ACHN (cell line): Measurements from ENCODE around the gene IPO13.

Source experiments
- DNase-seq: peaks from one replicate; pipeline ENCODE4 v3.0.0-alpha.2; 2015
- in situ Hi-C: cut with HindIII; loops from 2 replicates; pipeline ENCODE4 v1.10.0; 2017; ENCODE audit warnings: low sequenced_read_pairs, low pct_ligation_motif_present, low pct_unique_long_range_greater_than_20kb

IPO13 gene

DNA sequence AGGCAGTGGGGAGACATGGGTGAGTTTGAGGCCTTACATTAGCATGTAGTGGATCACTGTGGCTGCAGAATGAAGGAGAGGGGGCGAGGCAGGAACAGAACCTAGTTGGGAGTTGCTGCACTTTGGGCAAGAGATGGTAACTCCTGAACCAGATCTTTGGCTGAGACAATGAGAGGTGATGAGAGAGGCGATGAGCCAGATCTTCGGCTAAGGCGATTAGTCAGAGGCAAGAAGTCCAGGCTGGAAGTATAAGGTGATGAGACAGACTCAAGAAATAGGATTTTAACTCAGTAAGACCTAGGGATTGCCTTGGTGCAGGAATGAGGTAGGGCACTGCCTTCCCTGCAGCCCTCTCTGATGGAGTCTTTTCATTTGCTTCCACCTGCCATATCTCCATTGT is 22.2 kb upstream of the IPO13 start:
- no peak for DNase-seq
- in situ Hi-C loops = no loop called here

DNA sequence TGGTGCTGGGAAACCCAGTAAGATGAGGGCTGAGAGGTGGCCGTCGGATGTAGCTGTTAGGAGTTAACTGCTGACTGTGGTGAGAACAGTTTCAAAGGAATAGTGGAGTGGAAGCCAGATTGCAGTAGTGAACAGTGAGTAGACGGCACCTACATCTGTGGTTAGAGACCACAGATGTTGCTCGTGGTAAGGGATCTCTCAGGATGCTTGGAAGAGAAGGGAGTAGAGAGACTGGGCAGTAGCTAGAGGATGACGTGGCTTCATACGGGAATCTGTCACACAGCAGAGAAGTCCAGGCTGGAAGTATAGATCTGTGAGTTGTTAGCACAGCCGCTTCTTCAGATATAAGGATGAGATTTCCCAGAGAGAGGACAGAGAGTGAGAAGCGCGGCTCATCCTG is 20.9 kb upstream of the IPO13 start:
- DNase-seq = no peak
- in situ Hi-C loops = loop anchor here (25.0 kb wide), 1 partner anchor 164 kb away; no protein-coding TSS in a partner anchor

DNA sequence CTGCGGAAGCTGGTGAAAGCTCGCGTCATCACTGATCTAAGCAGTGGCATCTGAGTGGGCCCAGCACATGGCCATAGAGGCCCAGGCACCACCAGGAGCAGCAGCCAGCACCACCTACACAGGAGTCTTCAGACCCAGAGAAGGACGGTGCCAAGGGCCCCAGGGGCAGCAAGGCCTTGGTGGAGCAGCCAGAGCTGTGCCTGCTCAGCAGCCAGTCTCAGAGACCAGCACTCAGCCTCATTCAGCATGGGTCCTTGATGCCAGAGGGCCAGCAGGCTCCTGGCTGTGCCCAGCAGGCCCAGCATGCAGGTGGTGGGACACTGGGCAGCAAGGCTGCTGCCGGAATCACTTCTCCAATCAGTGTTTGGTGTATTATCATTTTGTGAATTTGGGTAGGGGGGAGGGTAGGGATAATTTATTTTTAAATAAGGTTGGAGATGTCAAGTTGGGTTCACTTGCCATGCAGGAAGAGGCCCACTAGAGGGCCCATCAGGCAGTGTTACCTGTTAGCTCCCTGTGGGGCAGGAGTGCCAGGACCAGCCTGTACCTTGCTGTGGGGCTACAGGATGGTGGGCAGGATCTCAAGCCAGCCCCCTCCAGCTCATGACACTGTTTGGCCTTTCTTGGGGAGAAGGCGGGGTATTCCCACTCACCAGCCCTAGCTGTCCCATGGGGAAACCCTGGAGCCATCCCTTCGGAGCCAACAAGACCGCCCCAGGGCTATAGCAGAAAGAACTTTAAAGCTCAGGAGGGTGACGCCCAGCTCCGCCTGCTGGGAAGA is 16.4 kb upstream of the IPO13 start:
- in situ Hi-C loops = loop anchor here (25.0 kb wide), 1 partner anchor 168 kb away; no protein-coding TSS in a partner anchor
- peak; percentile 19 for DNase-seq

- in situ Hi-C loops = loop anchor here (25.0 kb wide), 1 partner anchor 169 kb away; no protein-coding TSS in a partner anchor
- no peak for DNase-seq
Observed at GRCh38 chr1:43930949-43931275, 15.8 kb upstream of the IPO13 start.

GRCh38 chr1:43931711-43932660 is 14.8 kb upstream of the IPO13 start:
- in situ Hi-C loops = loop anchor here (25.0 kb wide), 1 partner anchor 170 kb away; no protein-coding TSS in a partner anchor
- DNase-seq = no peak

DNA sequence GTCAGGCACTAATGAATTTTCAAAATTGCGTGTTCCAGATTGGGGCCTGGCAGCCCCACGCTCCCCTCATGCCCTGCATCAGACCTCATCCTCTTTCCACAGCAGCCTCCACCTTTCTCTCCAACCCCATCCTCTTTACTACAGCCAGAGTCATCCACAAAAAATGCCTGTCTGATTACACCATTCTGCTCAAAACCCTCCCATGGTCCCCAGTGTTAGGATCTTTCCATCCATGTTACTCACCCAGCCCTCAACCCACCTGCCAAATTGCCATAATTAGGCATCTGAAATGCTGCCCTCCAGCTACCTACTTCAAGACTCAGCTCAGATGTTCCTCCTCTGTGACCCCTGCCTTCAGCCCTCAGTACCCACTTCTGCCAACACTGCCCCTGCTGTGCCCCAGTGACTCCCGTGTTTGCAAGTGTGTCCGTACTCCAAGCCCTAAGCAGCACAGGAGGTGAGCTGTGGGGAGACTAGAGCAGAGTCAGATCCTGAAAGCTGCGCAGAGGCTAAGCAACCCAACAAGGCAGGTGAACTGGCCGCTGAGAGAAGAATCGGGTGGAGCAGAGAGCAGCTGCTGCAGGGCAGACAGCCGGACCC is 13.9 kb upstream of the IPO13 start:
- in situ Hi-C loops = loop anchor here (25.0 kb wide), 1 partner anchor 171 kb away; no protein-coding TSS in a partner anchor
- DNase-seq = peak; percentile 19

GRCh38 chr1:43933386-43934100 is 13.2 kb upstream of the IPO13 start, which contains the start of gene ARTN:
TSS of gene ARTN (plus strand) at chr1:43933801. CDS start at chr1:43935657, 1,856 bp downstream.
- peak; percentile 25 for DNase-seq
- in situ Hi-C loops = loop anchor here (25.0 kb wide), 1 partner anchor 171 kb away; no protein-coding TSS in a partner anchor

DNA sequence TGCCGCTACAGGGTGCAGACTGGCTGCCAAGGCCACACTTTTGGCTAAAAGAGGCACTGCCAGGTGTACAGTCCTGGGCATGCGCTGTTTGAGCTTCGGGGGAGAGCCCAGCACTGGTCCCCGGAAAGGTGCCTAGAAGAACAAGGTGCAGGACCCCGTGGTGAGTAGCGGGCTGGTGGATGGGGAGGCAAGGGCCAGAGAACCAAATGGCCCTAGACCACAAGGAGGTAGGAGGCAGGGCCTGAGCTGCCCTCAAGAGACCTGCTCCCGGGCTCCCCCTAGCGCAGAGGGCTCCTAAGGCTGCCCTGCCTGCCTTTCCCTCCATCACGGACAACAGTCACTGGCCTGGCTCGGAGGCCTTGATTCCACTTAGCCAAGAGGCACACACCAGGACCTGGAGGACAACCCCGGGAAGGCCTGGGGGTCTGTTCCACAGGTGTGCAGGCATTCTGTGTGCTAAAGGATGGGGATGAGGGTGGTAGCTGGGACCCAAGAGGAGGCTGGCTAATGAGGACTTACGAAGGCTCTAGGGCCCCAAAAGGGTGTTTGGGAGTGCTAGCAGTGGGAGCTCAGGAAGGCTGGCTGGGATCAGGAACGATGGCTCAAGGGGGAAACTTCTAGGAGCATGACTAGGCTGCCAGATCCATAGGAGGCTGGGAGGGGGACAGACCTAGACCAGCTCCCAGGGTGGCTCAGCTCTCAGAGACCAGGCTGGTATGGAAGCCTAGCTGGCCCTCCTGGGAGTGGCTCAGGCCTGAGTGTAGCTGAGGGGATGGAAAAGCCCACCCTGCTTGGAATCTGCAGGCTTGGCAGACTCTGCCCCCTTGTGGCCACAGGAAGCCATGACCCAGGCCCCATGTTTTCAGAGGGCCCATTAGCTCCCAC is 12.4 kb upstream of the IPO13 start:
- in situ Hi-C loops = loop anchor here (25.0 kb wide), 1 partner anchor 172 kb away; no protein-coding TSS in a partner anchor
- peak; percentile 48 for DNase-seq

- in situ Hi-C loops = loop anchor here (25.0 kb wide), 1 partner anchor 173 kb away; no protein-coding TSS in a partner anchor
- no peak for DNase-seq
Observed at GRCh38 chr1:43934986-43935324, 11.8 kb upstream of the IPO13 start.

- in situ Hi-C loops = loop anchor here (25.0 kb wide), 1 partner anchor 174 kb away; no protein-coding TSS in a partner anchor
Observed at GRCh38 chr1:43935711-43936427, 10.9 kb upstream of the IPO13 start.

DNA sequence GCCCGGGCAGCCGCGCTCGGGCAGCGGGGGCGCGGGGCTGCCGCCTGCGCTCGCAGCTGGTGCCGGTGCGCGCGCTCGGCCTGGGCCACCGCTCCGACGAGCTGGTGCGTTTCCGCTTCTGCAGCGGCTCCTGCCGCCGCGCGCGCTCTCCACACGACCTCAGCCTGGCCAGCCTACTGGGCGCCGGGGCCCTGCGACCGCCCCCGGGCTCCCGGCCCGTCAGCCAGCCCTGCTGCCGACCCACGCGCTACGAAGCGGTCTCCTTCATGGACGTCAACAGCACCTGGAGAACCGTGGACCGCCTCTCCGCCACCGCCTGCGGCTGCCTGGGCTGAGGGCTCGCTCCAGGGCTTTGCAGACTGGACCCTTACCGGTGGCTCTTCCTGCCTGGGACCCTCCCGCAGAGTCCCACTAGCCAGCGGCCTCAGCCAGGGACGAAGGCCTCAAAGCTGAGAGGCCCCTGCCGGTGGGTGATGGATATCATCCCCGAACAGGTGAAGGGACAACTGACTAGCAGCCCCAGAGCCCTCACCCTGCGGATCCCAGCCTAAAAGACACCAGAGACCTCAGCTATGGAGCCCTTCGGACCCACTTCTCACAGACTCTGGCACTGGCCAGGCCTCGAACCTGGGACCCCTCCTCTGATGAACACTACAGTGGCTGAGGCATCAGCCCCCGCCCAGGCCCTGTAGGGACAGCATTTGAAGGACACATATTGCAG is 10.2 kb upstream of the IPO13 start:
- in situ Hi-C loops = loop anchor here (25.0 kb wide), 1 partner anchor 174 kb away; no protein-coding TSS in a partner anchor

More at GRCh38 chr1:43935711-43936427, 10.9 kb upstream of the IPO13 start:
- no peak for DNase-seq

GRCh38 chr1:43937179-43937865 is 9.4 kb upstream of the IPO13 start:
- in situ Hi-C loops = loop anchor here (25.0 kb wide), 1 partner anchor 175 kb away; no protein-coding TSS in a partner anchor
- DNase-seq = peak; percentile 79

More for the DNA sequence above, 10.2 kb upstream of the IPO13 start:
- peak; percentile 53 for DNase-seq

GRCh38 chr1:43938383-43938782 is 8.4 kb upstream of the IPO13 start:
- in situ Hi-C loops = loop anchor here (25.0 kb wide), 1 partner anchor 176 kb away; no protein-coding TSS in a partner anchor
- no peak for DNase-seq

- in situ Hi-C loops = loop anchor here (25.0 kb wide), 1 partner anchor 177 kb away; no protein-coding TSS in a partner anchor
Observed at GRCh38 chr1:43938892-43939587, 7.7 kb upstream of the IPO13 start.

More at GRCh38 chr1:43938892-43939587, 7.7 kb upstream of the IPO13 start:
- no peak for DNase-seq
